ENCODE measurements around the gene FAM120B. TPM values are rescaled to one million over a fixed set of nuclear protein-coding genes. Genes with fewer than 3 reads are reported as not detected.

The FAM120B gene
- polyA plus RNA-seq, 1 donor from 2014 or later = 17.9 TPM

GRCh38 chr6:170273191-170273590 lies 33.4 kb upstream of the FAM120B start:
- Histone ChIP-seq H3K27ac (ENCODE audit: low read length) (no peak overlapping the region), H3K27me3 (ENCODE audit: insufficient read depth, low read depth, low read length) (no peaks in the 10 kb centered on the region), H3F3A (ENCODE audit: insufficient read depth, low read length, poor library complexity, severe bottlenecking) (no peaks in the 10 kb centered on the region), H3K9me2 (ENCODE audit: insufficient read depth, low read length) (no peaks in the 10 kb centered on the region), H3K9ac (ENCODE audit: low read length) (no peak overlapping the region), H3K4me3 (ENCODE audit: low read length) (no peak overlapping the region), H3K36me3 (ENCODE audit: insufficient read depth, low read length) (no peaks in the 10 kb centered on the region), H3K9me3 (ENCODE audit: low read length) (no peaks in the 10 kb centered on the region), H3K79me2 (replicated peaks; ENCODE audit: insufficient read depth, low read length) (no peaks in the 10 kb centered on the region), H2AFZ (ENCODE audit: low read depth, low read length) (no peak overlapping the region), H3K4me2 (ENCODE audit: low read length) (no peak overlapping the region), H4K20me1 (ENCODE audit: insufficient read depth) (no peaks in the 10 kb centered on the region)
- TF ChIP-seq EP300 (conservative IDR thresholded peaks at IDR 0.05; ENCODE audit: poor library complexity, severe bottlenecking) = no peak
- TF ChIP-seq MXI1 (conservative IDR thresholded peaks at IDR 0.05; ENCODE audit: poor library complexity, severe bottlenecking) = no peak
- TF ChIP-seq CTCF (IDR thresholded peaks at IDR 0.05; ENCODE audit: poor library complexity, severe bottlenecking) = no peak
- no peak for TF ChIP-seq POLR2AphosphoS5 (IDR thresholded peaks at IDR 0.05)

GRCh38 chr6:170273681-170274080 lies 32.9 kb upstream of the FAM120B start:
- no peaks in the 10 kb centered on the region for H4K20me1 ChIP-seq (ENCODE audit: insufficient read depth)
- TF ChIP-seq SMC3 (conservative IDR thresholded peaks at IDR 0.05; ENCODE audit: poor library complexity) = no peak
- no peak for TF ChIP-seq MXI1 (conservative IDR thresholded peaks at IDR 0.05; ENCODE audit: poor library complexity, severe bottlenecking)
- no peak for TF ChIP-seq EZH2 (IDR thresholded peaks at IDR 0.05; ENCODE audit: borderline replicate concordance, insufficient read depth, low read length, poor library complexity, severe bottlenecking)
- TF ChIP-seq POLR2AphosphoS5 (IDR thresholded peaks at IDR 0.05) = no peak
- no peak for TF ChIP-seq RAD21 (conservative IDR thresholded peaks at IDR 0.05)
- TF ChIP-seq TAF1 (IDR thresholded peaks at IDR 0.05; ENCODE audit: low read depth) = no peak
- TF ChIP-seq REST (IDR thresholded peaks at IDR 0.05; ENCODE audit: borderline replicate concordance) = no peak
- TF ChIP-seq EP300 (conservative IDR thresholded peaks at IDR 0.05; ENCODE audit: poor library complexity, severe bottlenecking) = no peak
- TF ChIP-seq CTCF (IDR thresholded peaks at IDR 0.05; ENCODE audit: poor library complexity, severe bottlenecking) = no peak
- H3K27me3 ChIP-seq (ENCODE audit: insufficient read depth, low read depth, low read length) = no peaks in the 10 kb centered on the region
- no peaks in the 10 kb centered on the region for H3K9me3 ChIP-seq (ENCODE audit: low read length)
- H3K4me3 ChIP-seq (ENCODE audit: low read length) = no peak overlapping the region
- no peaks in the 10 kb centered on the region for H3K9me2 ChIP-seq (ENCODE audit: insufficient read depth, low read length)
- H3K36me3 ChIP-seq (ENCODE audit: insufficient read depth, low read length) = no peaks in the 10 kb centered on the region
- no peak overlapping the region for H2AFZ ChIP-seq (ENCODE audit: low read depth, low read length)
- H3K9ac ChIP-seq (ENCODE audit: low read length) = no peak overlapping the region
- H3K4me2 ChIP-seq (ENCODE audit: low read length) = no peak overlapping the region
- no peak overlapping the region for H3K27ac ChIP-seq (ENCODE audit: low read length)
- no peaks in the 10 kb centered on the region for H3F3A ChIP-seq (ENCODE audit: insufficient read depth, low read length, poor library complexity, severe bottlenecking)
- H3K79me2 ChIP-seq (replicated peaks; ENCODE audit: insufficient read depth, low read length) = no peaks in the 10 kb centered on the region
